ENCODE measurements around the gene IL6ST.

The IL6ST gene

DNA sequence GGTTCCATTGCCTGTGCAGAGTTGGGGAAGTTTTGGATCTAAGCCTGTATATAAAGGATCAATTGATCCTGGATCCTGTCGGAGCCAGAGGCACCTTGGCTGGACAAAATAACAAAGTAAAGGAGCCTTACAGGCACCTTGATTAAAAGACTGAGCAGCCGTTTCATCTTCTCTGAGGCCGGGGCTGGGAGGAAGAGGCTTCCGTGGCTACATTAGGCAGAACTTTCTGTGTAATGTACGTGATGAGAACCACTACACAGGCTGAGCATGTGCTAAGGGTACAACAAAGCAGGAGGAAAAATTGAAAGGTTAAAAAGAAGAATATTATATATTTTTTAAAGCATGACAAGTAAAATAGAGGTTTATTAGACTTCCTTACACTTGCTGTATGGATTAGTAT, 106.6 kb downstream of the IL6ST start:
- no peak for DNase-seq

DNA sequence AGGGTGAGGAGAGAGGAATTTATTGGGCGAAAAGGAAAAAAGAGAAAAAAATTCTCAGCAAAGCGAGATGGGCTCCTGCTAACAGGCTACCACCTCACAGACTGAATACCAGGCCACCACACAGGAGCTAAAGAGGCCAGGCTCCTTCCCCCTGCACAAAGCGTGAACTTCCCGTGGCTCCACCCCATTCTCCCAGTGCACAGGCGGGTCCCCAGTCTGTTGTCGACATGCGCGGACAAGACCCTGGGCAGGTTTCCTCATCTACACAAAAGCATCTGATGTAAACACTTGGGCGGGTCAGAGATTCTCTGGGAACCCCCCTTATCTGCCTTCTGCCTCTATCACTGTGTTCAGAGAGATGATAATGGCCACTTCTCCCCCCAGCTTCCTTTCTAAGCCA, 109.4 kb downstream of the IL6ST start:
- DNase-seq, result no peak

All from GF-D8 (cell line).